Spleen (tissue), 11 donors: ENCODE data around the gene MESD. TPM values are rescaled to one million over a fixed set of nuclear protein-coding genes. Genes with fewer than 3 reads are reported as not detected.

ENCODE experiments used
- DNase-seq: peaks from one replicate; pipeline ENCODE4 v3.0.0-alpha.2; 2020
- H3K27ac ChIP-seq, 8 donors: fragments of 200-600 bp; sonication (generic) in 7 of 8; 1 replicate in 4 of 8; 2 replicates in 4 of 8; pipeline versions ENCODE4 v1.5.0 to v1.8.0; 2016 to 2021; ENCODE audit warnings: inconsistent platforms in 4 of 8, mild to moderate bottlenecking in 4 of 8, moderate library complexity in 1 of 8
- H3K27me3 ChIP-seq, 7 donors: fragments of 200-600 bp; sonication (generic) in 6 of 7; replicated peaks in 1 of 7; 1 replicate in 4 of 7; 2 replicates in 3 of 7; pipeline versions ENCODE4 v1.5.0 to v1.8.0; 2016 to 2021; ENCODE audit warnings: inconsistent platforms in 3 of 7, mild to moderate bottlenecking in 1 of 7
- H3K36me3 ChIP-seq, 6 donors: fragments of 200-600 bp; sonication (generic) in 5 of 6; 1 replicate in 4 of 6; 2 replicates in 2 of 6; pipeline versions ENCODE4 v1.5.0 to v1.8.0; 2016 to 2021; ENCODE audit warnings: inconsistent platforms in 2 of 6
- H3K4me1 ChIP-seq, 6 donors: fragments of 200-600 bp; sonication (generic) in 5 of 6; 1 replicate in 3 of 6; 2 replicates in 3 of 6; pipeline versions ENCODE4 v1.5.0 to v1.8.0; 2016 to 2021; ENCODE audit warnings: inconsistent platforms in 3 of 6
- H3K4me3 ChIP-seq, 8 donors: fragments of 200-600 bp; sonication (generic) in 7 of 8; 1 replicate in 4 of 8; 2 replicates in 4 of 8; pipeline versions ENCODE4 v1.5.0 to v1.8.0; 2016 to 2021; ENCODE audit warnings: inconsistent platforms in 4 of 8, mild to moderate bottlenecking in 4 of 8, moderate library complexity in 2 of 8
- H3K9me3 ChIP-seq, 8 donors: fragments of 200-600 bp; sonication (generic) in 7 of 8; 1 replicate in 4 of 8; 2 replicates in 4 of 8; pipeline versions ENCODE4 v1.5.0 to v1.8.0; 2016 to 2021; ENCODE audit warnings: inconsistent platforms in 4 of 8
- CTCF ChIP-seq, 11 experiments: fragments of 200-600 bp in 7 of 11; fragments of 450-650 bp in 4 of 11; sonication (generic) in 4 of 11; IDR thresholded peaks in 8 of 11; conservative IDR thresholded peaks in 3 of 11; 1 replicate in 7 of 11; 2 replicates in 4 of 11; pipeline versions ENCODE4 v1.4.0 to v1.8.0; 2016 to 2021; ENCODE audit warnings: antibody characterized with exemption in 11 of 11, inconsistent platforms in 4 of 11, mild to moderate bottlenecking in 1 of 11
- POLR2A ChIP-seq, 3 donors: fragments of 450-650 bp; IDR thresholded peaks; one replicate each; pipeline ENCODE4 v1.5.1; 2017; ENCODE audit warnings: antibody characterized with exemption in 3 of 3, mild to moderate bottlenecking in 1 of 3
- POLR2AphosphoS5 ChIP-seq, 3 donors: sonication (generic); formaldehyde crosslinking; IDR thresholded peaks; one replicate each; pipeline ENCODE4 v1.5.1; 2017; ENCODE audit warnings: antibody characterized with exemption in 3 of 3
- WGBS, 5 donors: extraction: QIAGEN DNeasy Blood & Tissue Kit in 3 of 5; methylation state at CpG; one replicate each; pipeline versions ENCODE4 v1.1.5 to v1.1.7; 2013 to 2018; 5-methylcytosine and 5-hydroxymethylcytosine counted together
- intact Hi-C: fragments of 100-400 bp; cut with DNase I; formaldehyde crosslinking; loops from one replicate; pipeline ENCODE4 v1.15.0; 2023; ENCODE audit warnings: low total_unique reads
- polyA plus RNA-seq, 3 donors: library from polyadenylated mRNA; stranded (reverse); fragments of 200-250 nt; gene quantifications; one replicate each; pipeline ENCODE4 v1.2.1, GENCODE V29; 2013
- total RNA-seq, 7 donors: library from RNA; depleted of rRNA in 3 of 7; stranded (reverse); fragments of >200 nt in 3 of 7; fragmentation: NEBNext Ultra II Directional in 4 of 7; extraction: Animal tissue kit (Norgen Biotek cat#: 25700) in 4 of 7; gene quantifications; one replicate each; pipeline versions ENCODE4 v1.1.0 to v1.2.1, GENCODE V29; 2016 to 2021
- donor health status: healthy with polysubstance abuse.
- donor health status: DM: no; HTN: no; CAD: no; lungs with moderate emphysema.
- donor health status: DM: no; HTN: no; CAD: no.
- donor health status: Bipolar disorder and iron deficiency.
- donor health status: healthy.
- donor health status: DM: no; HTN: no; CAD: no.
- donor health status: DM: yes; HTN: yes; CAD: no.

The MESD gene
- total and polyA plus RNA-seq, 10 donors = 8.5 to 39.8 (median 27.5) TPM

- intact Hi-C loops = no loop called here
- Histone ChIP-seq H3K27me3 (no peaks in the 10 kb centered on the region), H3K27ac (no peak overlapping the region), H3K4me1 (peaks cover 10 to 53% (median 25%) of the 10 kb centered on the region in 6 donors), H3K36me3 (no peaks in the 10 kb centered on the region), H3K9me3 (no peaks in the 10 kb centered on the region), H3K4me3 (no peak overlapping the region)
- 82 to 95% (median 89%) methylated on average over 4 of the region's 4 CpGs for WGBS, 5 donors
- TF ChIP-seq CTCF (IDR thresholded peaks at IDR 0.05 in 8 of 11, conservative IDR thresholded peaks at IDR 0.05 in 3 of 11) (no peak), POLR2A (IDR thresholded peaks at IDR 0.05) (no peak), POLR2AphosphoS5 (IDR thresholded peaks at IDR 0.05) (no peak)
- no peak for DNase-seq
These were observed 20.5 kb upstream of the MESD start for GRCh38 chr15:81010086-81010485.

DNA sequence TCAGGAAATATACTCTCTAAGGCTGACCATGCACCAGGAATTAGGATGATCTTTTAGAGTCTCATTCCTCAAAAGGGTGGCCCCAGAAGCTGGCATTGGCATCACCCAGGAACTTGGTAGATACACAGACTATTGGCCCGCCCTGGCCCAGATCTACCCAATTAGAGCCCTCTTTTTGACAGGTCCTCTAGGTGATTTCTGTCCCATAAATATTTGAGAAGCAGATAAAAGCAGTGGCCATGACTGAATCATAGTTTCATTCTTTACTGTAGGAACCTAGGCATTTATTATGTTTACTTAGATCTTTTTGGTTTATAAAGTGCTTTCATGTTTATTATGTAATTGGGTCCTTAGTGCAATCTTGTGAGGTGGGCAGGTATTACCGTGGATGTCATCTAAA is 18.7 kb upstream of the MESD start:
- Histone ChIP-seq H3K4me3 (no peak overlapping the region), H3K36me3 (peaks cover 0 to 14% (median under 1%) of the 10 kb centered on the region in 6 donors), H3K4me1 (peaks cover 18 to 71% (median 42%) of the 10 kb centered on the region in 6 donors), H3K27ac (no peak overlapping the region), H3K27me3 (no peaks in the 10 kb centered on the region), H3K9me3 (no peaks in the 10 kb centered on the region)
- 91 to 98% (median 96%) methylated on average over 2 of the region's 2 CpGs for WGBS, 5 donors
- TF ChIP-seq POLR2A (IDR thresholded peaks at IDR 0.05) (no peak), POLR2AphosphoS5 (IDR thresholded peaks at IDR 0.05) (no peak), CTCF (IDR thresholded peaks at IDR 0.05 in 8 of 11, conservative IDR thresholded peaks at IDR 0.05 in 3 of 11) (no peak)
- intact Hi-C loops = no loop called here
- DNase-seq = no peak

DNA sequence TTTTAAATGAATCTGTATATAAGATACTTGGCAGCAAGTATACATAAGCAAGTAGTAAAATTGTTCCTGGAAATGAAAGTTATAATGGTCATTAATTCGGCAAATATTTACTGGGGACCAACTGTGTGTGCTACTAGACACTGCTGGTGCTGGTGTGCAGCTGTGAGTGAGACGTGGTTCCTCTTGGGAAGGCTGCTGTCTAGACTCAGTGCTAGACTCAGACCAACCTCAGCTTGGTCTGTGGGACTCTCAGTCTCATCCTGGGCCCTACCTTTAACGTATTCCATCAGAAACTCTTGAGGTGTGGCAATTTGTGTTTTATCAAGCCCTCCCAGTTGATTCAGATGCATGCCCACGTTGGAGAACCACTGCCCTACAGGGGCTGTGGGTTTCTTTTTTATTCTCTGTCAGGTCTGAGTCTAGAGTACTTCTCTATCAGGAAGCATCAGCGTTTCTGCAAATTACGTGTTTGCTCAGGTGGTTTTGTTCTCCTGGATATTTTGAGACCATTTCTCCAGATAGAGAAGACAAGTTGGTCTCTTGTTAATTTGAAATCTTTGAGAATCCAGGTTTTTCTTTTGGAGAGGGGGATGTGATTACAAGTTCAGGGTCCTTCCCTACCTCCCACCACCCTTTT is 17.9 kb upstream of the MESD start:
- TF ChIP-seq CTCF (IDR thresholded peaks at IDR 0.05 in 8 of 11, conservative IDR thresholded peaks at IDR 0.05 in 3 of 11) = no peak
- no peak for TF ChIP-seq POLR2AphosphoS5 (IDR thresholded peaks at IDR 0.05)
- no peak for TF ChIP-seq POLR2A (IDR thresholded peaks at IDR 0.05)
- Histone ChIP-seq H3K4me1 (peaks cover 25 to 79% (median 50%) of the 10 kb centered on the region in 6 donors), H3K9me3 (no peaks in the 10 kb centered on the region), H3K27me3 (no peaks in the 10 kb centered on the region), H3K27ac (no peak overlapping the region), H3K4me3 (no peak overlapping the region), H3K36me3 (peaks cover 0 to 22% (median 8%) of the 10 kb centered on the region in 6 donors)
- intact Hi-C loops = no loop called here
- DNase-seq = no peak
- 53 to 78% (median 67%) methylated on average over 6 of the region's 6 CpGs for WGBS, 5 donors

DNA sequence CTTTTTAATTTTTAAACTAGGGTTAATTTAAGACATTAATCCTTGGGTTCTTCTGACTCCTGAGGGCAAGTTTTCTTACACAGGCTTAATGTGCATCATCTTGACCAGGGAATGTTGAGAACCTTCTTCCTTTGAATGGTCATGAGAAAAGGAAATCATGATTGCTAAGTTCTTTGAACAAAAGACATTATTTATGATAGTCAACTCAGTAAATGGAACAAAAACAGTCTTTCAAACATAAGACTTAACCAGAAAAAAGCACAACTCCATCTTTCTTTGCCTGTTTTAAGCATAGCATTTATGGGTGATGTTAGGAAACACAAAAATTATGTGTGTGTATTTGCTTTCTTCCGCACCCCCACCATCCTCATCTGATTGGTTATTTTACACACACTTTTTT is 16.5 kb upstream of the MESD start:
- Histone ChIP-seq H3K4me1 (peaks cover 25 to 88% (median 56%) of the 10 kb centered on the region in 6 donors), H3K27ac (no peak overlapping the region)
- intact Hi-C loops = no loop called here

More for the DNA sequence above, 16.5 kb upstream of the MESD start:
- no peak overlapping the region for H3K4me3 ChIP-seq
- DNase-seq = no peak
- WGBS, 5 donors = 95 to 100% (median 96%) methylated on average over 1 of the region's 1 CpG
- TF ChIP-seq CTCF (IDR thresholded peaks at IDR 0.05 in 8 of 11, conservative IDR thresholded peaks at IDR 0.05 in 3 of 11) (no peak), POLR2A (IDR thresholded peaks at IDR 0.05) (no peak), POLR2AphosphoS5 (IDR thresholded peaks at IDR 0.05) (no peak)
- H3K27me3 ChIP-seq = no peaks in the 10 kb centered on the region
- H3K9me3 ChIP-seq = no peaks in the 10 kb centered on the region
- peaks cover 0 to 27% (median 9%) of the 10 kb centered on the region in 6 donors for H3K36me3 ChIP-seq
